Prostate gland (tissue), 2 donors: ENCODE results near the gene CHST15.

Experiments
- CTCF ChIP-seq, 4 experiments: fragments of 200-600 bp in 2 of 4; fragments of 450-650 bp in 2 of 4; sonication (generic) in 2 of 4; IDR thresholded peaks; 1 replicate in 3 of 4; 2 replicates in 1 of 4; pipeline ENCODE4 v1.5.1; 2016 to 2019; ENCODE audit warnings: antibody characterized with exemption in 4 of 4, mild to moderate bottlenecking in 2 of 4, moderate library complexity in 2 of 4
- POLR2A ChIP-seq: fragments of 450-650 bp; IDR thresholded peaks from one replicate; pipeline ENCODE4 v1.6.1; 2016; ENCODE audit warnings: antibody characterized with exemption, mild to moderate bottlenecking
- POLR2AphosphoS5 ChIP-seq: sonication (generic); formaldehyde crosslinking; IDR thresholded peaks from one replicate; pipeline ENCODE4 v1.6.1; 2017; ENCODE audit warnings: antibody characterized with exemption

GRCh38 chr10:123999956-124000615, 93.3 kb downstream of the CHST15 start:
- no peak for TF ChIP-seq CTCF (IDR thresholded peaks at IDR 0.05)
- TF ChIP-seq POLR2A = no peak
- TF ChIP-seq POLR2AphosphoS5 = no peak
